NCI-H1092 (cell line): ENCODE data around the gene LAMC1.

ENCODE experiments used
- DNase-seq: peaks from one replicate; lab custom pipeline; 2025; lab: John Stamatoyannopoulos, UW

LAMC1 gene

DNA sequence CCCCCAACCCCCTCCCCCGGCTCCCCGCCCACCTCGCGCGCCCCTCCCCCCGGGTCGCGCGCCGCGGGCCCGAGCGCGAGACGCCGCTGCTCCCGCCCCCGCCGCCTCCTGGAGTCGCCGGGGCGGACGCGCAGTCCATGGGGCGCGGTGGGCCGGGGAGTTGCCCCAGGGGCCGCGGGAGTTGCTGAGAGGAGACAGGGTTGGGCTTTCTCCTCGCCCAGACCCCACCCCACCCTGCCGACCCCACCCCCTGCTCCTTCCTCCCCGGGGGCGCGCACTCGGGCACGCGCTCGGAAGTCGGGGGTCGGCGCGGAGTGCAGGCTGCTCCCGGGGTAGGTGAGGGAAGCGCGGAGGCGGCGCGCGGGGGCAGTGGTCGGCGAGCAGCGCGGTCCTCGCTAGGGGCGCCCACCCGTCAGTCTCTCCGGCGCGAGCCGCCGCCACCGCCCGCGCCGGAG, at the start of gene LAMC1:
Gene LAMC1 (plus strand): TSS at position 275 of the 455 bp plus-strand sequence. CDS start 297 bp downstream, outside the sequence.
- peak; percentile 59 for DNase-seq

DNA sequence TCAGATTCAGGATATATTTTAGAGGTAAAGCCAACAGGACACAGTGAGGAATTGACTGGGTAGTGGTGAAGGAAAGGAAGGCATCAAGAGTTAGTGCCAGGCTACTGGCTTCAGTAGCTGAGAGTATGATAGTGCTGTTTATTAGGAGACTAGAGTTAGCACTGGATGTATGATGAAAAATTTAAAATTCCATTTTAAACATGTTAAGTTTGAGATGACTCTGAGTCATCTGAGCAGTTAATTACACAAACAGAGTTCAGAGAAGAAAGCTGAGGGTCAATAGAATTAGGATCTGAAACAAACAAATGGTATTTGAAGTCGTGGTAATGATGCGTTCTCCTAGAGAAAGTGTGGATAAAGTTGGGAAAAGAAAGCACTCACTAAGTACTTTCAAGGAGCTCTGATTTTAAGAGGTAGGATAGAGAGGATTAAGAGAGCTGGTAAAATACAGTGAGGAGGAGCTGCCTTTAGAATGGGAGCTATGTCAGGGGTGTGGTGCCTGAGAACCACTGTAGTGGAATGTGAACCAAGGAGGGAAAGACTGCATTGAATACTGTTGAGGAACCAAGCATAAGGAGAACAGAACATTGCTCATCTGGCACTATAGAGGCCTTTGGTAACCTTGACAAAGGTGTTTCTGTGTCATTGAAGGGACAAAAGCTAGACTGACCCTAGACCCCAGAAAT, 48.6 kb upstream of the LAMC1 start:
- no peak for DNase-seq

DNA sequence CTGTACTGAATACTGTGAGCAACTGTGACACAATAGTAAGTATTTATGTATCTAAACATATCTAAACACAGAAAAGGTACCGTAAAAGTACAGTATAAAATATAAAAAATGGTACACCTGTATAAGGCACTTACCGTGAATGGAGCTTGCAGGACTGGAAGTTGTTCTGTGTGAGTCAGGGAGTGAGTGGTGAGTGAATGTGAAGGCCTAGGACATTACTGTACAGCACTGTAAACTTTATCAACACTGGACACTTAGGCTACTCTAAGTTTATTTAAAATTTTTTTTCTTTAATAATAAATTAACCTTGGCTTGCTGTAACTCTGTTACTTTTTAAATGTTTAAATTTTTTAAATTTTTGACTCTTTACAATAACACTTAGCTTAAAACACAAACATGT, 45.7 kb upstream of the LAMC1 start:
- no peak for DNase-seq

DNA sequence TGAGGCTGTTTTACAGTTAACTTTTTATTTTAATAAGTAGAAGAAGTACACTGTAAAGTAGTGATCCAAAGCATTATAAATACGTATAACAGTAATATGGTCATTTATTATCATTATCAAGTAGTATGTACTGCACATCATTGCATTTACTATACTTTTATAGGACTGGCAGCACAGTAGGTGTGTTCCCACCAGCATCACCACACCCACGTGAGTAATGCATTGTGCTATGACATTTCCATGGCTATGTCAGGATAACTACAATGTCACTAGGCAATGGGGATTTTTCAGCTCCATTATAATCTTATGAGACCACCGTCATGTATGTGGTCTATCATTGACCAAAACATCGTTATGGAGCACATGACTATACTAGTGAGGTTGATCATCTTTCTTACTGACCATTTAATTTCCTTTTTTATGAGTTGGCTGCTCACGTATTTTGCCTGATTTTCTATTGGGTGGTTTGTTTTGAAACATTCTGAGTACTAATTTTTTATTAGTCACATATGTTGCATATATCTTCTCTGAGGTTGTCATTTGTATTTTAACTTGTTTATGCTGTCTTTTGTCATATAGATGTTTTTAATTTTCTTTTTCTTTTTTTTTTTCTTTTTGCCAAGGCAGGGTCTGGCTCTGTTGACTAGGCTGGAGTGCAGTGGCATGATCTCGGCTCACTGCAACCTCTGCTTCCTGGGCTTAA, 44.9 kb upstream of the LAMC1 start:
- DNase-seq = no peak

DNA sequence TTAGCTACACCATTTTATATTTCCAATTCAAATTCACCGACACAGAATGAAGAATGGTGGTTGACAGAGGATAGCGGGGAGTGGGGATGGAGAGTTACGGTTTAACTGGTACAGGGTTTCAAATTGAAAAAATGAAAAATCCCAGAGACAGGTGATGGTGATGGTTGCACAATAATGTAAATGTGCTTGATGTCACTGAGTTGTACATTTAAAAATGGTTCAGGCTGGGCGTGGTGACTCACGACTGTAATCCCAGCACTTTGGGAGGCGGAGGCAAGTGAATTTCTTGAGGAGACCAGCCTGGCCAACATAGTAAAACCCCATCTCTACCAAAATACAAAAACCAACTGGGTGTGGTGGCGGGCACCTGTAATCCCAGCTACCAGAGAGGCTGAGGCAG, 39.1 kb upstream of the LAMC1 start:
- no peak for DNase-seq

DNA sequence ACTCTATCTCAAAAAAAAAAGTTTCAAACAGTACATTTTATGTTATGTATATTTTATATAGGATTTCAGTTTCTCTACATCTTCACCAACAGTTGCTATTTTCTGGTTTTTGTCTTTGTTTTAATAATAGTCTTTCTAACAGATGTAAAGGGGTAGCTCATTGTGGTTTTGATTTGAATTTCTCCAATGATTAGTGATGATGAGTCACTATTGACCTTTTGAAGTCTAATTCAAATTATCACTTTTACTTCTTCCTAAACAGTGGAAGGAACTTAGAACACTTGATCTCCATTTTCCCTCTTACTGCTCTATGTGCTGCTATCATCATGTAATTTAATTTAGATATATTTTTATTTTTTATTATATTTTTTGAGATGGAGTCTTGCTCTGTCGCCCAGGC, 38.6 kb upstream of the LAMC1 start:
- no peak for DNase-seq

DNA sequence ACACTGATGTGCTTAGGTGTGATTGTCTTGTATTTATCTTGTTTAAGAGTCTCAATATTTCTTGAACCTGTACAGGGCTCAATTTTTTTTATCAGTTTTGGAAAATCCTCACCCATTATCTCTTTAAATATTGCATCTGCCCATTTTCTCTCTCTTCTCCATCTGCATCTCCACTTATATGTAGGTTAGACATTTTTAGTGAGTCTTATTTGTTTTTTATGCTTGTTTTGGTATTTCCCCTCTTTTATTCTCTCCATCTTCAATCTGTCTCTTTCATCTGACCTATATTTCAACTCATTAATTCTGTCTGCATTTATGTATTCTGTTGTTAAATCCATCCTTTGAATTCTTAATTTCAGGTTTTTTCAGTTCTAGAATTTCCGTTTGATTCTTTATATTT, 37.3 kb upstream of the LAMC1 start:
- no peak for DNase-seq

DNA sequence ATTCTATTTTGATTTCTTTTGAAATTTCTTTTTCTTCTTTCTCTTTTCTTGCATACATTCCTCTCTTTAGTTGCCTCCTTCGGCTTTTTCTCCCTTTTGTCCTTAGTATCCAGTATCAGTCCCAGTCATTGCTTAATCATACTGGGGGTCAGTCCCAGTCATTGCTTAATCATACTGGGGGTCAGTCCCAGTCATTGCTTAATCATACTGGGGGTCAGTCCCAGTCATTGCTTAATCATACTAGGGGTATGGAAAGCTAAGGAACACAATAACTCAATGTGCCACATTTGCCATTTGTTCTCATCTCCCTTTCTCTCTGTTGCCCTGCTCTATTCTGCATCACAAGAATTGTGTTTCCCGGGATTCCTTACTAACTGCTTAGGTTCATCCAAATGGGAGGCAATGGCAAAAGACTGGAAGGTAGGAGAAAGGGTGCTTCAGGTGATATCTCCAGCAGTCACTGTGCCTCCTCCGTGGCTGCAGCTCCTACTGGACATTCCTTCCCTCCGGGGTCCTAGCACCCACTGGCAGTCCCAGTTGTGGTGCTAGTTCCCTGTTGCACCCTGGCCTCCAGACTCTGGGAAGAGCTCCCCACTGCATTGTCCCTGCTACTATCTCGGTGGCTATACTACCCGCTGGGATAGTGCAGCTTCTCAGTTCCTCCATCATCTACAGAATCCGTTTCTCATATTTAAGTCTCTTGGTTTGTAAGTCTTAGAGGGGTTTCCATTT, 32.6 kb upstream of the LAMC1 start:
- DNase-seq = no peak

DNA sequence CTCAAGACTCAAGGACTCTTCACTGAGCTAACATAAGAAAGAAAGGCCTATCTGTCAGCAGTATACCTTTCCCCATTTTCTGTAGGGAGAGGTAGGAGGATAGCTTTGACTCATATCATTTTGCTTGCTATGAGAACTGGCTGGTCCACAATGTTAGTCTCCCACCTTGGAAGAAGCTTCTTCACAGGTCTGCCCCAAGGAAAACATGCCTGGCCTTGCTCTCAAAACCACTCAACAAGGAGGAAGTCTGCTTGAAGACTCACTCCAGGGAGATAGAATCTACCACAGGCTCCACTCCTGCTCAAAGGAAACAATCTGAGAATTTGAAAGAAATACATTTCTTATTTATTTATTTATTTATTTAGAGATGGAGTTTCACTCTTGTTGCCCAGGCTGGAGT, 29.5 kb upstream of the LAMC1 start:
- DNase-seq = no peak

DNA sequence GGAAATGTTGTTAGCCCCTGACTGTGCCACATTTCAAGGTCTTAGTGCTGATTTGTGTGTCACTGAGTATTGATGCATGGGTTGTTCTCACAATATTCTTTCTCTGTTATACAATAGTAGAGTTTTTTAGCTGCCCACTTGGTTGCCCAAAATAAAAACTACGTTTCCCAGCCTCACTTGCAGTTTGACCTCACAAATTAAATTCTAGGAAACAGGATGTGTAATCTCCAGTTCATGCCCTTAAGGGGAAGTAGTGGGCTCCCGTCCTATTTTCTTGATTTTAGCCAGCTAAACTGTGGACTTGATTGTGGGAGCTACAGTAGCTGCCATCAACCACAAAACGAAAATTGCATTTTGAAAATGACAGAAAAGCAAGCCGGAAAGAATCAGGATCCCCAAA, 27.3 kb upstream of the LAMC1 start:
- DNase-seq = no peak

DNA sequence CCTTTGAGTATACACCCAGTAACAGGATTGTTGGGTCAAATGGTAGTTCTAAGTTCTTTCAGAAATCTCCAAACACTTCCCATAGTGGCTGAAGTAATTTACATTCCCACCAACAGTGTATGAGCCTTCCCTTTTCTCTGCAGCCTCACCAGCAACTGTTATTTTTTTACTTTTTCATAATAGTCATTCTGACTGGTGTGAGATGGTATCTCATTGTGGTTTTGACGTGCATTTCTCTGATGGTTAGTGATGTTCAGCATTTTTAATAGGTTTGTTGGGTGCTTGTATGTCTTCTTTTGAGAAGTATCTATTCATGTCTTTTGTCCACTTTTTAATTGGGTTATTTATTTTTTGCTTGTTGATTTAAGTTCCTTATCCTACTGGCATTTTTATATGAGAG, 26.4 kb upstream of the LAMC1 start:
- DNase-seq = no peak

DNA sequence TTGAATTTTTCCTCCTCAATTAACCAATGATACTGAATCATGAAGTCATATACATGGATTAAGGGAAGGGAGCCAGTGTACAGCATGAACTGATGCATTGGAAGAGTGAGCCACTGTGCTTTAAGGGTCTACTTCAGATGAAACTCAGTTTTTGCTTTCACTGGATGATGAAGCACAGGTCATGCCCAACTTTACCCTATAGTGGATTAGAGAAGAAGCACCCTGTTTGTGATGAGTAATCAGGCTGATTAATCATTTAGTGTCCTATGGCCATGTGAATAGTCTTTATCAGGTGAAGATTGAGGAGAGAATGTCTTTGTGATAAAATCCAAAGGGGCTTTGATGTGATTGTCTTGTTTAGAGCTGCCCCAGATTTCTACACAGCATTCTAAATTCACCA, 24.7 kb upstream of the LAMC1 start:
- no peak for DNase-seq

DNA sequence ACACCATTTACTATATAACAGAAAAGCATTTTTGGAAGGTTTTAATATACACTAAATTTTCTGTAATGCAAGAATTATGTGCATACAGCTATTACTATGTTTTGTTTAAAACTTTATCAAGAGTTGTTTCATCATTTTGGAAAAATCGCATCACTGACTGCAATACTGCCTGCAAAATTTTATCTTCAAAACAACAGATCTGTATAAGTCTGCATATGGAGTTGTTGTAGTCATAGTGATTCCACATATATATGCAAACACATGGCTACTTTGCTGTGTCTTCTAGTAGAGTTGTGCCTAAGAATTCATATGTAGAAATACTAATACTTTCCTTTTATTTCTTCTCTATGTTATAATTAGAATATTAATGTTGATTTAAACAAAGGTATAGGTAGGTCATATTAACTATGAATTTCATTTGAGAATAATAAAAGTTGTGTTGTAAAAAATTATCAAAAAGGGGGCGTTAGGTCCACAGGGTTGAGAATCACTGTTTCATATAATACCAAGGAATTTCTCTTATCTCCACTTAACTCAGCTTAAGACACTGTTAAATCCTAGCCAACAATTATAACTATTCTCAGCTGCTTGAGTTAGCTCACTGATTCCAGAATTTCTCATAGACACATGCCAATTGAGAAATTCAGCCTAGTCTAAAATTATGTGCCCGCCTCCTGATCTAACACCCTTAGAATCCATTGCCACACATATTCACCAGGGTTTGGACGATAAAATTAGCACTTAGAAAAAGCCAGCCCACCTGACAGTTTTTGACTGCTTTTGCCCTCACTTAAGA, 22.9 kb upstream of the LAMC1 start:
- DNase-seq = no peak

DNA sequence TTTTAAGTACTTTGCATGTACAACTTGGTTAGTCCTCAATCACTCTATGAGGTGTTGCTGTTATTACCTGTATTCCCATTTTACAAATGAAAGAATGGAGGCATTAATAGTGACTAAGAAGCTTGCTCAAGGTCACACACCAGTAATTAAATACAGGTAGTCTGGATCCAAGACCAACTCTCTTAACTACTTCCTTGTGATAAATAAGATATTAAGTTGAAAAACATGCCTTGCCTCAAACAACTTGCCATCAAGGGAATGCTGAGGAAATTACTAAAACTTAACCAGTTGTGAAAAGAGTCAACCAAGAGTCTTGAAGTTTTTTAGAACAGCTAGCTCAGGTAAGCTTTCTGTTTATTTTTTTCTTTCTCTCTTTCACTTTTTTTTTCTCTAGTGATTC, 21.0 kb upstream of the LAMC1 start:
- no peak for DNase-seq

DNA sequence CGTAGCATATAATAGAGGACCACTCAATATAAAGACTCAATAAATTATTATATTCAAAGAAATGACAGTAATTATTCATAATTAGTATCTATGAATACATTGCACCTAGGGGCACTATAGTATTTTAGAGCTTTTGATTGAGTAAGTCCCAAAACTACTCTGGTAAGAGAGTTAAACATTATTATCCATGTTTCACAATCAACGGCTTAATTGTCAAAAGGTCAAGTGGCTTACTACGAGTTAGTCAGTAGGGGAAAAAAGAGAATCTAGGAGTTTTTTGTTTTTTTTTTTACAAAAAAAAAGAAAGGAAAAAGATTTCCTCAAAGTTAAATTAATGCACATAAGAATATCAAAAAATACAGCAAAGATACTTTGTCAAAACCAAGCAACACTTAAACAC, 20.4 kb upstream of the LAMC1 start:
- no peak for DNase-seq

DNA sequence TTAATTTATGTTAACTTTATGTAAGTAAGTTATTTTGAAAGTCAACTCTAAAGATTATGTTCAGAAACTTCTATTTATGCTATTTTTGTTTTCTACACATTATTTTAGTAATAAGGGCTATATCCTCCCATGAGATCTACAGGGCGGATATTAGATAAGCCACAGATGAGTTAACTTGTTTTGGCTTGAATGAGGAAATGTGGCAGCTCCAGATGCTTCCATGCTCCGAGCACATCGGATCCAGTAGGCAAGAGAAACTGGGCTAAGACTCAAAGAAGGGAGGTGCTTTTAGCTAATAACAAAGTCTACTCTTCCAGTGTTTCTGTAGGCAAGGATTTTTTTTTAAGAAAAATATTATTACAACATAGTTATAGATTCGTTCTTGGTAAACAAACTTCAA, 20.0 kb upstream of the LAMC1 start:
- DNase-seq = no peak

DNA sequence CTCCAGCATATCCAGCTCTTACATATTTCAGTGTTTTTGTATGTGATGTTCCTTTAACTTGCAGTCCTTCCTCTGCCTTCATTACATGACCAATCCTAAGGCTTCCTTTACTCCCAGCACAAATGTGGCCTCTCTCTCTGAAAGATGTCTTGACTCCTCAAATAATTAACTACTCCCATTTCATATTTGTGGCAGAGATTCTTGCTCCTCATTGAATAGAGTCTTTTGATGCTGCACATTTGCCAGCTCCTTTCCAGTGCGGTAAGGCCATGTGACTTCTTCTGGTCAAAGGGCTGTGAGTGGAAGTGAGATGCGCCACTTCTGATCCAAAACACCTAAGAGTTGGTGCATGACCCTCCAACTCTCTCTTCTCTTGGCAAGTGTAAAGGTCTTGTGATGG, 19.1 kb upstream of the LAMC1 start:
- DNase-seq = no peak

DNA sequence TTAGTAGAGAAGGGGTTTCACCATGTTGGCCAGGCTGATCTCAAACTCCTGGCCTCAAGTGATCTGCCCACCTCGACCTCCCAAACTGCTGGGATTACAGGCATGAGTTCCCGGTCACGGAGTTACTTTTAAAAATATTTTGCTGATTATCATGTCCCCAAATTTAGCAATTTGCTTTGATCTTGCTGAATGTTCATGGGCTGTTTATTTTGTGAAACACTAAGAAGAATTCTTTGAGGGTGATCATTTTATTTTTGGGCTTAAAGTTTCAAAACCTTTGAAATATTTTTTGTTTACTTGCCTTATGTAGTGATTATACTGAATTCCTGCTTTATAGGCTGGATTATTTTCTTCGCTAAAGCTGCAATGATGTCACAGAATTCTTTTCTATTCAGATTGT, 11.4 kb upstream of the LAMC1 start:
- DNase-seq = no peak

DNA sequence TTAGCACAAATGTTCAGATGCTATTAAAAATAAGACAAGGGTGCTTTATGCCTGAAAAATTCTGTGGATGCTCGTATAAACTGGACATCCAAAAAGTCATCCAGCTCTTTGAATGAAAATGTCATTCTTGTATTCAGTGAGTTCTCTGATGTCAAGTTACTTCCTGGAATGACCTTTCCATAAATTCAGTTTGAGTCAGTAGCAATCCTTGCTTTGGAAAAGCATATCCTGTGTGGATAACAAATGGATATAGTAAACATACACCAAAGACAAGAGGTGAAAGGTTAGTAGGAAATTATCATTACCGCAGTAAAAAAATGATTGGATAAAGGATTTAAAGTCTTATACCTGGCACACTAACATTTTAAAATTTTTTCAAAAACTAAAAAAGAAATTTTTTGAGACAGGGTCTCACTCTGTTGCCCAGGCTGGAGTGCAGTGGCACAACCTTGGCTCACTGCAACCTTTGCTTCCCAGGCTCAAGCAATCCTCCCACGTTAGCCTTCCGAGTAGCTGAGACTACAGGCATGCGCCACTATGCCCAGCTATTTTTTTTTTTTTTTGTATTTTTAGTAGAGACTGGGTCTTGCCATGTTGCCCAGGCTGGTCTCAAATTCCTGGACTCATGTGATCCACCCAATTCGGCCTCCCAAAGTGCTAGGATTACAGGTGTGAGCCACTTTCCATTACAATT, 10.8 kb upstream of the LAMC1 start:
- no peak for DNase-seq

DNA sequence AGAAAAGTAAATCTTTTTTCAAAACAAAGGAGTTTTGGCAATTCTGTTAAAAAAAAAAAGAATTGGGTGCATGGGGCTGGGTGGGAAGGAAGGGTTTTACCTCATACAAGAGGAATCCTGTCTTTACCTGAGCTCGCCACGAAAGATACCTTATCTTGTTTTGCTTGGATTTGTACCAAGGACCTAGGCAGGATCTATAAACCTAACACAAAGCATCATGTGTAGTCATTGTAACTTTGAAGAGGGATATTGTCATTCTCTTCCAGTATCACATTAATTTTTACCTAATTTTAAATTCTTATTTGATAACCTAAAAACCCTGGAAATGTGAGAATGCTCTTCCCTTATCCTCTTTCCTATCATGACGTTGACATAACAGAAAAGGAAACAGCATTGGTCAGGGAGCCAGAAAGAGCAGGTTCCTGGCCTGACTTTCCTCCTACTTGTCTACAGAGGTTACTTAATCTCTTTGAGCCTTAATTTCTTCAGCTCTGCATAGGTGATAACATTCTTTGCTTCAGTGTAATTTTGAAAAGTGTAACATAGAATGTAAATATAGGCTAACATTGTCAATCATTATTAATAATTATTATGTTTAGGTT, 4.0 kb upstream of the LAMC1 start:
- DNase-seq = no peak

DNA sequence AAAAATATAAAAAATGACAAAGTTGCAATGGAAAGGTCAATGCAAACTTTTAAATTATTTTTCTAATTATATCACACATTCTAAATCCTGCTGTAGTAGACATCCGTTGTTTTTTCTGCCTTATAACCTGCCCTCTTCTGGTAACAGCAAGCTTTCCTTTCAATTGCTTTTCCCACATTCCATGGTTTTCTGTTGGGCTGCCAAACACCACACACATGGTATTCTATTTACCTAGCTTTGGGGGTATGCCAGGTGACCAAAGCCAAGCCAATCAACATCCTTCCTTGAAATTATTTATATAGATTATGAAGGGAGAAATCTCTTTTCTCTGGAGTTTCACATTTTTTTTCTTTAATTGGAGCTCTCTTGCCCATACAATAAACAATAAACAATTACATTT, 3.4 kb upstream of the LAMC1 start:
- no peak for DNase-seq
